Measurements from ENCODE around the gene SPON1.

DNA sequence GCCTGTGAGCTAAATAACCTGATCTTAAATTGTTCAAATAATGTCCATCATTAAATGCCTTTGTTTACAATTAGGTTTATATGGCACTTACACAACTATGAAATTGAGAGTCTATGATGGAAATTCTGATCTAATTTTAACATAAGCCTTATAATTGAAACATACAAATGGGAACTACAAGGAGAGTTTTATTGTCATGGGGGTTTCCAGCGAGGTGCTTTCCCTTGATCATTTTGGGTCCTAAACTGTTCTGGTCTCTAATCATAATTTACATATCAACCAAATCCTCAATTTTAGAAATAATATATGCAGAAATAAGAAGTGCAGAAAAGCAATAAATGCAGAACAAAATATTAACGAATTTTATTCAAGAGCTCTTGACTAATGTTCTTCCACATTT is 351.6 kb downstream of the SPON1 start:
- no peak for TF ChIP-seq CTCF (IDR thresholded peaks at IDR 0.05)
- TF ChIP-seq POLR2A (IDR thresholded peaks at IDR 0.05) = no peak

Data from heart left ventricle (tissue), 13 donors.